HL-60 (cell line): ENCODE results near the gene AGPAT3.

Experiments
- CTCF ChIP-seq: IDR thresholded peaks from one replicate; pipeline ENCODE4 v1.5.1; 2011; ENCODE audit warnings: low read length, control low read depth, inconsistent platforms; ENCODE audit not compliant: insufficient read depth
- GABPA ChIP-seq: IDR thresholded peaks from 2 replicates; pipeline ENCODE4 v1.6.1; 2012; ENCODE audit warnings: low read depth
- POLR2AphosphoS5 ChIP-seq: IDR thresholded peaks from 2 replicates; pipeline ENCODE4 v1.6.1; 2012; ENCODE audit warnings: low read depth
- REST ChIP-seq: IDR thresholded peaks from 2 replicates; pipeline ENCODE4 v1.6.1; 2012; ENCODE audit warnings: low read depth; ENCODE audit not compliant: insufficient replicate concordance
- SPI1 ChIP-seq: IDR thresholded peaks from 2 replicates; pipeline ENCODE4 v1.6.1; 2012; ENCODE audit warnings: low read depth, mild to moderate bottlenecking, borderline replicate concordance

- TF ChIP-seq CTCF, result no peak
- TF ChIP-seq POLR2AphosphoS5, result no peak
- TF ChIP-seq REST, result no peak
- TF ChIP-seq GABPA, result no peak
- TF ChIP-seq SPI1, result no peak
Measured at GRCh38 chr21:43900690-43901089, 35.7 kb downstream of the AGPAT3 start.
